ENCODE data around the gene RNF217. TPM values are rescaled to one million over a fixed set of nuclear protein-coding genes. Genes with fewer than 3 reads are reported as not detected.

The RNF217 gene
- total RNA-seq, 4 donors from 2014 or later: 26.2 to 32.2 (median 28.8) TPM

- 95 to 100% methylated on average over 2 of the region's 2 CpGs for WGBS, 2 donors (ENCODE audit: low coverage in 1 of 2)
- ATAC-seq: no peak
- Histone ChIP-seq H3K9me3 (no peaks in the 10 kb centered on the region), H3K4me3 (no peak overlapping the region), H3K36me3 (no peaks in the 10 kb centered on the region), H3K27me3 (no peaks in the 10 kb centered on the region), H3K27ac (no peak overlapping the region), H3K4me1 (peaks cover 4 to 32% (median 7%) of the 10 kb centered on the region in 3 donors)
- TF ChIP-seq POLR2A (IDR thresholded peaks at IDR 0.05) (no peak), EP300 (IDR thresholded peaks at IDR 0.05) (no peak), POLR2AphosphoS5 (IDR thresholded peaks at IDR 0.05) (no peak)
- TF ChIP-seq, protein P1, sequence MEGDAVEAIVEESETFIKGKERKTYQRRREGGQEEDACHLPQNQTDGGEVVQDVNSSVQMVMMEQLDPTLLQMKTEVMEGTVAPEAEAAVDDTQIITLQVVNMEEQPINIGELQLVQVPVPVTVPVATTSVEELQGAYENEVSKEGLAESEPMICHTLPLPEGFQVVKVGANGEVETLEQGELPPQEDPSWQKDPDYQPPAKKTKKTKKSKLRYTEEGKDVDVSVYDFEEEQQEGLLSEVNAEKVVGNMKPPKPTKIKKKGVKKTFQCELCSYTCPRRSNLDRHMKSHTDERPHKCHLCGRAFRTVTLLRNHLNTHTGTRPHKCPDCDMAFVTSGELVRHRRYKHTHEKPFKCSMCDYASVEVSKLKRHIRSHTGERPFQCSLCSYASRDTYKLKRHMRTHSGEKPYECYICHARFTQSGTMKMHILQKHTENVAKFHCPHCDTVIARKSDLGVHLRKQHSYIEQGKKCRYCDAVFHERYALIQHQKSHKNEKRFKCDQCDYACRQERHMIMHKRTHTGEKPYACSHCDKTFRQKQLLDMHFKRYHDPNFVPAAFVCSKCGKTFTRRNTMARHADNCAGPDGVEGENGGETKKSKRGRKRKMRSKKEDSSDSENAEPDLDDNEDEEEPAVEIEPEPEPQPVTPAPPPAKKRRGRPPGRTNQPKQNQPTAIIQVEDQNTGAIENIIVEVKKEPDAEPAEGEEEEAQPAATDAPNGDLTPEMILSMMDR (IDR thresholded peaks at IDR 0.05): no peak
Observed at GRCh38 chr6:125004797-125005595, 42.8 kb downstream of the RNF217 start.

DNA sequence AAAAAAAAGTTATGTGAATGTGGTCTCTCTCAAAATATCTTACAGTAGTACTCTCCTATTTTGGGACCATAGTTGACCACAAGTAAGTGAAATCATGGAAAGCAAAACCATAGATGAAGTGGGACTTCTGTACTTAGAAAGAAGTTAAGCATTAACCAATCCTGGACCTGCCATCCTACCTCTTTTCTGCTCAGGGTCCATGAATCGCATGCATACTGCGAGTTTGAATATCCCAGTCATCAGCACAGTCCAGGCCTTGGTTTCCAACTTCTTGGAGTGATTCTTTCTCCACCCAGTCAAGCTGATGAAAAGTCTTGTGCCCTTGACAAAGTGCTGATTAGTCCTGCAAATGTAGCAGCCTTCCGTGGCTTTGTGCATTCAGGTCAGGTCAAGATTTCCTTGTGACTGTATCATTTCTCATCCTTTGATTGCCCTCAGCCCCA, 46.0 kb downstream of the RNF217 start:
- Histone ChIP-seq H3K27me3 (no peaks in the 10 kb centered on the region), H3K36me3 (no peaks in the 10 kb centered on the region), H3K4me3 (no peak overlapping the region), H3K4me1 (peaks cover 0 to 22% (median 4%) of the 10 kb centered on the region in 3 donors), H3K9me3 (no peaks in the 10 kb centered on the region), H3K27ac (no peak overlapping the region)
- WGBS, 2 donors (ENCODE audit: low coverage in 1 of 2): 33 to 67% methylated on average over 2 to 3 of the region's 3 CpGs
- no peak for ATAC-seq
- TF ChIP-seq POLR2AphosphoS5 (IDR thresholded peaks at IDR 0.05) (no peak), POLR2A (IDR thresholded peaks at IDR 0.05) (no peak), EP300 (IDR thresholded peaks at IDR 0.05) (no peak)
- TF ChIP-seq, protein P1 (IDR thresholded peaks at IDR 0.05): no peak

- Histone ChIP-seq H3K27me3 (no peaks in the 10 kb centered on the region), H3K9me3 (no peaks in the 10 kb centered on the region), H3K36me3 (no peaks in the 10 kb centered on the region), H3K27ac (no peak overlapping the region), H3K4me1 (peaks cover 0 to 22% (median 4%) of the 10 kb centered on the region in 3 donors), H3K4me3 (no peak overlapping the region)
- no peak for ATAC-seq
- WGBS, 2 donors (ENCODE audit: low coverage in 1 of 2): 60 to 92% methylated on average over 1 of the region's 1 CpG
- TF ChIP-seq POLR2A (IDR thresholded peaks at IDR 0.05): no peak
- TF ChIP-seq, protein P1 (IDR thresholded peaks at IDR 0.05): no peak
- TF ChIP-seq POLR2AphosphoS5 (IDR thresholded peaks at IDR 0.05): no peak
- no peak for TF ChIP-seq EP300 (IDR thresholded peaks at IDR 0.05)
Observed at GRCh38 chr6:125008957-125009356, 46.7 kb downstream of the RNF217 start.

- no peaks in the 10 kb centered on the region for H3K9me3 ChIP-seq
- peak; percentile 31 for ATAC-seq
- no peak overlapping the region for H3K27ac ChIP-seq
- H3K4me3 ChIP-seq: no peak overlapping the region
- no peaks in the 10 kb centered on the region for H3K36me3 ChIP-seq
- TF ChIP-seq POLR2A (IDR thresholded peaks at IDR 0.05) (no peak), POLR2AphosphoS5 (IDR thresholded peaks at IDR 0.05) (no peak), EP300 (IDR thresholded peaks at IDR 0.05) (no peak)
- TF ChIP-seq, protein P1 (IDR thresholded peaks at IDR 0.05): no peak
- peaks cover 0 to 22% (median 4%) of the 10 kb centered on the region in 3 donors for H3K4me1 ChIP-seq
- H3K27me3 ChIP-seq: no peaks in the 10 kb centered on the region
- 33 to 35% methylated on average over 4 of the region's 4 CpGs for WGBS, 2 donors (ENCODE audit: low coverage in 1 of 2)
Observed at GRCh38 chr6:125009578-125009977, 47.3 kb downstream of the RNF217 start.
